ENCODE results near the gene FOXD3.

DNA sequence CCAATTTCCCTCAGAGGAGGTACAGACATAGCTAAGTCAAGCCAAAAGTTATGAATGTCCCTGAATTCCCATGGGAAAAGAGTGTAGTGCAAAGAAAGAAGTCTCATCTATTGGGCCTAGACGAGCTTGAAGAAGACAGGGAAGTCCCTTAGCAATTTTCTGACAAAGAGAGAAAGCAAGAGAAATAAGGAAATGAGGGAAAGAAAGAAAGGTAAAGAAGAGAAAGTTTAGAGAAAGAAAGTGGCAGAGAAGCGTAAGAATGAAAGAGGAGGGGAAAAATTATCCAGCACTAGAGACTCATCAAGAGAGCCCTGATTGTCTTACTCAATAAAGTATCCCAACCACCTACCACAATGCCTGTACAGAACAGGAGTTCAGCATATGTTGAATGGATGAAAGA is 40.6 kb upstream of the FOXD3 start:
- TF ChIP-seq, protein P1, sequence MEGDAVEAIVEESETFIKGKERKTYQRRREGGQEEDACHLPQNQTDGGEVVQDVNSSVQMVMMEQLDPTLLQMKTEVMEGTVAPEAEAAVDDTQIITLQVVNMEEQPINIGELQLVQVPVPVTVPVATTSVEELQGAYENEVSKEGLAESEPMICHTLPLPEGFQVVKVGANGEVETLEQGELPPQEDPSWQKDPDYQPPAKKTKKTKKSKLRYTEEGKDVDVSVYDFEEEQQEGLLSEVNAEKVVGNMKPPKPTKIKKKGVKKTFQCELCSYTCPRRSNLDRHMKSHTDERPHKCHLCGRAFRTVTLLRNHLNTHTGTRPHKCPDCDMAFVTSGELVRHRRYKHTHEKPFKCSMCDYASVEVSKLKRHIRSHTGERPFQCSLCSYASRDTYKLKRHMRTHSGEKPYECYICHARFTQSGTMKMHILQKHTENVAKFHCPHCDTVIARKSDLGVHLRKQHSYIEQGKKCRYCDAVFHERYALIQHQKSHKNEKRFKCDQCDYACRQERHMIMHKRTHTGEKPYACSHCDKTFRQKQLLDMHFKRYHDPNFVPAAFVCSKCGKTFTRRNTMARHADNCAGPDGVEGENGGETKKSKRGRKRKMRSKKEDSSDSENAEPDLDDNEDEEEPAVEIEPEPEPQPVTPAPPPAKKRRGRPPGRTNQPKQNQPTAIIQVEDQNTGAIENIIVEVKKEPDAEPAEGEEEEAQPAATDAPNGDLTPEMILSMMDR (IDR thresholded peaks at IDR 0.05), result no peak
- TF ChIP-seq POLR2A (IDR thresholded peaks at IDR 0.05), result no peak
